ENCODE data around the gene KREMEN2.
"Not testable (repeated sequence)": the region's sequence is repeated elsewhere in the genome, so short reads cannot be mapped to it uniquely, and the experiment has no call there.

The KREMEN2 gene, protein sequence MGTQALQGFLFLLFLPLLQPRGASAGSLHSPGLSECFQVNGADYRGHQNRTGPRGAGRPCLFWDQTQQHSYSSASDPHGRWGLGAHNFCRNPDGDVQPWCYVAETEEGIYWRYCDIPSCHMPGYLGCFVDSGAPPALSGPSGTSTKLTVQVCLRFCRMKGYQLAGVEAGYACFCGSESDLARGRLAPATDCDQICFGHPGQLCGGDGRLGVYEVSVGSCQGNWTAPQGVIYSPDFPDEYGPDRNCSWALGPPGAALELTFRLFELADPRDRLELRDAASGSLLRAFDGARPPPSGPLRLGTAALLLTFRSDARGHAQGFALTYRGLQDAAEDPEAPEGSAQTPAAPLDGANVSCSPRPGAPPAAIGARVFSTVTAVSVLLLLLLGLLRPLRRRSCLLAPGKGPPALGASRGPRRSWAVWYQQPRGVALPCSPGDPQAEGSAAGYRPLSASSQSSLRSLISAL

DNA sequence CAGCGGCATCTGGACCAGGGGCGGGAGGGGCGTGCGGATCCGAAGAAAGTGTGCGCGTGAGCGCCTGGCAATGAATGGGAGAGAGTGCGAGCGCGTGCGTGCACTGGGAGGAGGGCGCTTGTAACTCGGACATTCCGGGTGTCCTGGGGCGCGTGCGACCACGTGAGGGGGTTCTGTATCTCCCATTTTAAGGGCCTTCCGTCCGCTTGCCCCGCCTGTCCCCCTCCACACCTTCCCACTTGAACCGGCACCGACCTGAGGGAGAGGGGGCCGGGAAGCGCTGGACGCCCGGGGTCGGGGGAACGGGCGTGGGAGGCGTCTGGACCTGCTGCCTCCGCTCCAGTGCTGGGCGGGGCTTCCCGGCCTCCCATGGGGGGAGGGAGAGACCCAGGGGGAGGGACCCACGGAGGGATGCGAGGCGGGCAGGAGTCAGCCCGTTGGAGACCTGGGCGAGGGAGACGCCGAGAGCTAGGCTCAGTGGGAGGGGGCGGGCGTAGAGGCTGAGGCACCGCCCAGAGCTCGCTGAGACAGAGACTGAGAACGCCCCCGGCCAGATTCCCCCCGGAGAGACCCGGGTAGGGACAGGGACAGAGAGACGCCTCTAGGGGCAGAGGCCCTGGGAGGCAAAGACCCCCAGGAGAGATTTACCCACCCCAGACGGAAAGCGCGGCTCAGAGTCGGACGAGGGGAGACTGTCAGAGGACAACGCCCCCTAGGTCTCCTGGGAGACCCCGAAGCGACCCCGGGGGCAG is at the start of gene KREMEN2:
Gene KREMEN2, plus strand, starts transcription at position 553 of the 752 bp plus-strand sequence. CDS start 246 bp downstream, outside the sequence.
- DNase-seq (ENCODE audit: low read depth in 2 of 2), result no peak

DNA sequence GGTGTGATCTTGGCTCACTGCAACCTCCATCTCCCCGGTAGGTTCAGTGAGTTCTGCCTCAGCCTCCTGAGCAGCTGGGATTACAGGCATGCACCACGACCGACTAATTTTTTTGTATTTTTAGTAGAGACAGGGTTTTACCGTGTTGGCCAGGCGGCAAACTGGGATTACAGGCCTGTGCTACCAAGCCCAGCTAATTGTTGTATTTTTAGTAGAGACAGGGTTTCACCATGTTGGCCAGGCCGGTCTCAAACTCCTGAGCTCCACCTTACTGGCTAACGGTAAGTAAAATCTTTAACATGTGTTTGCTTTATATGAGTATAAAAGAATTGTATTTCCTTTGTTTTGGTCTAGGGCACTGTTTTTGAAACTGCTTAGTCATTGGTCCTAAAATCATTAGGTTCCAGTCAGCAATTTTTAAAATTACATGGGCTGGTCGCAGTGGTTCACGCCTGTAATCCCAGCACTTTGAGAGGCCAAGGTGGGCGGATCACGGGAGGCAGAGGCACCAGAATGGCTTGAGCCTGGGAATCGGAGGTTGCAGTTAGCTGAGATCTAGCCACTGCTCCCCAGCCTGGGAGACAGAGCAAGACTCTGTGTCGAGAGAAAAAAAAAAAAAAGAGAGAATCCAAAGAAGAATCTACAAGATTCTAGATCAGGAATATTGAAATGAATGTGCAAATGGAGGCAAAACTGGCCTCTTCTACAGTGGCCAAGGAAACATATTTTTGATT is 48.7 kb upstream of the KREMEN2 start:
- DNase-seq (ENCODE audit: low read depth in 2 of 2), result no peak

DNA sequence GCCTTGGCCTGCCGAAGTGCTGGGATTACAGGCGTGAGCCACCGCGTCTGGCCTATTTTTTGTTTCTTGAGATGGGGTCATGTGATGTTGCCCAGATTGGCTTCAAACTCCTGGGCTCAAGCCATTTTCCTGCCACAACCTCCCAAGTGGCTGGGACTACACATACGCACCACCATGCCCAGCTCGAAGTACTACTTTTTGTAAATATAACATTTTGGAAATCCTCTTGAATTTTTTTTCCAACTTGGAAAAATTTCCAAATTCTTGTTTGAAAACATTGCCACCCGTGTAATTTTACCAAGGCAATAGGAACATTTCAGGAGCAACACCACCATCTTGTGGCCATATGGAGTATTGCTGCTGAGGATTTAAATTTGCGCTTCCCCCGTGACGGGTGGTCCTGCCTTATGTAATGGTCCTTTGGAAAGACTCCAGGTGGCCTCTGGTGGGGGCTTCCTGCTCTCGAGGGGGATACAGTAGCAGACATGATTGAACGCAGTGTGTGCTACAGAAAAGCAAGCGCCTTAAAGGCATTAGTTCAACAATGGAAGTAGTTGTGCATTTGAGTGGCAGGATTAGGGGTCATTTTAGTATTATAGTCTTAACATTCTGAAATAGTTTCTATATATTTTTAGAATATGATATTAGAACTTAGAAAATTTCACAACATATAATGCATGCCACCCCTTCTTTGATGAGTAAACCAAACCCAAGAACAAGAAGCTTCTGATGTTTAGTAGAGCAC is 44.4 kb upstream of the KREMEN2 start:
- peak; percentile 17 to 43 for DNase-seq (ENCODE audit: low read depth in 2 of 2)

DNA sequence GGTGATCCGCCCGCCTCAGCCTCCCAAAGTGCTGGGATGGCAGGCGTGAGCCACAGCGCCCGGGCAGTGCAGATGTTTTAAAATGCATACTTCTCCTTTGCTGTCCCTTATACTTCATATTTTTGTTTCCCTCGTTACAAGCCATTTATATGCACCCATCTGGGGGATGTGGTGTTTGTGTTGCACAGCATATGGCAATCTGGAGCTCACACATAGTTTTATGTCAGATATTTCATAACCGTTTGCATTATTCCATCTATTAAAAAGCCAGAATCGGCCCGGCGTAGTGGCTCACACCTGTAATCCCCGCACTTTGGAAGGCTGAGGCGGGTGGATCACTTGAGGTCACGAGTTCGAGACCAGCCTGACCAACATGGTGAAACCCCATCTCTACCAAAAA is 40.6 kb upstream of the KREMEN2 start:
- no peak for DNase-seq (ENCODE audit: low read depth in 2 of 2)

DNA sequence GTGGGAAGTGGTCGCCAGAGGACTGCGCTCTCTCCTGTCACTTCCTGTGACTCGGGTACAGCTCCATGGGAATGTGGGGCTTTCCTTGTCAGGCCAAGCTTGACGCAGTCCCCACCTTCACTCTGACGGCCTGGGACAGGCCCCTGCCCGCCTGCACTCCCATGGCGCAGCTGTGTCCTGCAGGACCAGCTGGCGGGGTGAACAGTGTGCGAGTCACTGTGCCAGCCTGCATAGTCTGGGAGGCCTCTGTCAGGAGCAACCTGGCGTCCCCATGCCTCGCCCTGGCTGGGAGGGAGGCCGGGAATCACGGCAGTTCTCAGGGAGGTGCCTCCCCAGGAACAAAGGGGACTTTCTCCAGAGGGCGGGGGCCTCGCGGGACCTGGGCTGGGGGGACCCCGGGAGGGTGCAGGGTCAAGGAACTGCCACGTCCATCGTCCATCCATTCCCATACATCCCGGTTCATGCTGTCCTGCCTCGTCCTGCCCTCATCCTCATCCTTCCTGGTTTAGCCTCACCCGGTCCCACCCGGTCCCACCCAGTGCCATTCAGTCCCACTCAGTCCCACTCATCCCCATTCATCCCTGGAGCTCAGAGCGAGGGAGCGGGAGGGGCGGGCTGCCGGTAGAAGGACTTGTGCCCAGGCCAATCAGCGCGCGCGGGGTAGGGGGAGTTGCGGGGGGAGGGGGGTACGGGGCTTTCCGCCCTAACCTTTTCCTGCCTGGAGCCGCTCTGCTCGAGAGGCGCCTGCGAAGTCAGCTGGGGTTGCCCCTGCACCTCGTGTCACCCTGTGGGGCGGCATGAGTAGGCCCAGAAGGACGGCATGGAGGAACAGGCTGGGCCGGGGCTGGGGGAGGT is 38.9 kb upstream of the KREMEN2 start:
- no peak for DNase-seq (ENCODE audit: low read depth in 2 of 2)

DNA sequence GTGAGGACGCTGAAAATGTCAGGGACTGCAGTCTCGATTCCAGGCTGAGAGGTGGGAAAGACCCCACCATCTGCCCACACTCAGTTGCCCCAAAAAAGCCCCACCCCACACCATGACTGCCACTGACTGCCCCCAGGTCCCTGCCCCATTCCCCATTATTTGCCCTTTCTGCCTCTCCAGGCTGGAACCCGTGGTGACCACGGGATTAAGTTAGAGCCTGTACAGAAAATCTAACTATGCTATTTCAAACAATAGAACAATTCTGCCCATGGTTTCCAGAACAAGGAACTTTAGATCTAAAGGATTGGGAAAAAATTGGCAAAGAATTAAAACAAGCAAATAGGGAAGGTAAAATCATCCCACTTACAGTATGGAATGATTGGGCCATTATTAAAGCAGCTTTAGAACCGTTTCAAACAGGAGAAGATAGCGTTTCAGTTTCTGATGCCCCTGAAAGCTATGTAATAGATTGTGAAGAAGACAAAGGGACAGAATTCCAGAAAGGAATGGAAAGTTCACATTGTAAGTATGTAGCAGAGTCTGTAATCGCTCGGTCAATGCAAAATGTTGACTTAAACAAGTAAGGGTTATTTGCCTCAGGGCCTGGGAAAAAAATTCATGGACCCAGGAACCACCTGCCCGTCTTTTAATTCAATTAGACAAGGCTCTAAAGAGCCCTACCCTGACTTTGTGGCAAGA is 38.0 kb upstream of the KREMEN2 start:
- DNase-seq (ENCODE audit: low read depth in 2 of 2), result no peak

DNA sequence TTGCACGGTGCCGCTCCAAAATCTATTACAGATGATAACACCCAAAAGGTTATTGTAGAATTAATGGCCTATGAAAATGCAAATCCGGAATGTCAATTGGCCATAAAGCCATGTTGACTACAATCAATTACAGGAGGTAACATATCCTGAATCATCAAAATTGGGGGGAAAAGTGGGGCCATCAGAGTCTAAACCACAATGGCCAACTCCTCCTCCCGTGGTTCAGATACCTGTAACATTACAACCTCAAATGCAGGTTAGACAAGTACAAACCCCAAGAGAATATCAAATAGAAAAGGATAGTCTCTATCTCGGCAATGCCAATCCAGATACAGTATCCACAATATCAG is 37.5 kb upstream of the KREMEN2 start:
- no peak for DNase-seq (ENCODE audit: low read depth in 2 of 2)

DNA sequence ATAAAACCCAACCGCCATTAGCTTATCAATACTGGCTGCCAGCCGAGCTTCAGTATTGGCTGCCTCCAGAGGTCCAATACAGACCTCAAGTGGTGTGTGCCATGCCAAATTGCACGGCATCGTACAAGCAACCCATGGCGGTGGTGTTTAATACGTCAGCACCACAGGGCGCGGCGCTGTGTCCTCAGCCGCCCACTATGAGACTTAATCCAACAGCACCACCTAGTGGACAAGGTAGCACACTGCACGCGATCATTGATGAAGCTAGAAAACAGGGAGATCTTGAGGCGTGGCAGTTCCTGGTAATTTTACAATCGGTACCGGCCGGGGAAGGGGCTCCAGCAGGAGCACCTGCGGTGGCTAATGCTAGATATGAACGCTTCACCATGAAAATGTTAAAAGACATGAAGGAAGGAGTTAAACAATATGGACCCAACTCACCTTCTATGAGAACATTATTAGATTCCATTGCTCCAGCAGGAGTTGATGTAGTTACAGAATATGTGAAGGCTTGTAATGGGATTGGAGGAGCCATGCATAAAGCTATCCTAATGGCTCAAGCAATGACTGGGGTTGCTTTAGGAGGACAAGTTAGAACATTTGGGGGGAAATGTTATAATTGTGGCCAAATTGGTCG is 36.9 kb upstream of the KREMEN2 start:
- peak; percentile 73 to 87 for DNase-seq (ENCODE audit: low read depth in 2 of 2)

DNA sequence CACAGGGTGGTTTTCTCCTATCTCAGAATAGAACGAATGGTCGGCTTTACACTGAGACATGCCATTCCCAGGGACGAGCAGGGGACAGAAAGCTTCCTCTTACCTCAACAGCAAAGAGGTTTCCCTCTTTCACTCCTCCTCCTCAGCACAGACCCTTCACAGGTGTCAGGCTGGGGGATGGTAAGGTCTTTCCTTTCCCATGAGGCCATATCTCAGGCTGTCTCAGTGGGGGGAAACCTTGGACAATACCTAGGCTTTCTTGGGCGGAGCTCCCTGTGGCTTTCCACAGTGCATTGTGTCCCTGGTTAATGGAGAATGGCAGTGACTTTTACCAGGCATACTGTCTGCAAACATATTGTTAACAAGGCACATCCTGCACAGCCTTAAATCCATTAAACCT is 35.9 kb upstream of the KREMEN2 start:
- not testable (repeated sequence) for DNase-seq (ENCODE audit: low read depth in 2 of 2)

DNA sequence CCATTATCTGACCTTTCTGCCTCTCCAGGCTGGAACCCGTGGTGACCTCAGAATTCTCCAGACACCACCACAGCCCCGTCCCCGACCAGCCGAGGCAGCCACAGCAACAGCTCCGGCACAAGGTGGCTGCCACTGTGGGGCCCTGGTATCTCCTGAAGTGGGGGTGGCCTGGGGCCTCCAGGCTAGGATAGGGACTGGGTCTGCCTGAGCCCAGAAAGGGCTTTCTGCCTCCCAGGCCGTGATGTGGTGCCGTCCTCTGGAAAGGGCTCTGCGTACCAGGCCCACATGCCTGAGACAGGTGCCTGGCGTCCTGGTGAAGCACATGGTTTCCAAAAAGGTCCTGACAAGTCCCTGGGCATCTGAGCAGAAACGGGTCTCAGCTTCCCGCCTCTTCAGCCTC is 35.3 kb upstream of the KREMEN2 start:
- no peak for DNase-seq (ENCODE audit: low read depth in 2 of 2)

DNA sequence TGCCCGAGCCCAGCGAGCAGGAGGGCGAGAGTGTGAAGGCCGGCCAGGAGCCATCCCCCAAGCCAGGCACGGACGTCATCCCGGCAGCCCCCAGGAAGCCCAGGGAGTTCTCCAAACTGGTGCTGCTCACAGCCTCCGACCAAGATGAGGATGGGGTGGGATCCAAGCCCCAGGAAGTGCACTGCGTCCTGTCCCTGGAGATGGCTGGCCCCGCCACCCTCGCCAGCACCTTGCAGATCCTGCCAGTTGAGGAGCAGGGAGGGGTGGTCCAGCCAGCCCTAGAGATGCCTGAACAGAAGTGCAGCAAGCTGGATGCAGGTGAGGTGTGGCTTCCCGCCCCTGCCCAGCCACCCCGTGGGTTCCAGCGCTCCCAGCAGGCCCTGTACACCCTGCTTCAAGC is 34.4 kb upstream of the KREMEN2 start:
- no peak for DNase-seq (ENCODE audit: low read depth in 2 of 2)

DNA sequence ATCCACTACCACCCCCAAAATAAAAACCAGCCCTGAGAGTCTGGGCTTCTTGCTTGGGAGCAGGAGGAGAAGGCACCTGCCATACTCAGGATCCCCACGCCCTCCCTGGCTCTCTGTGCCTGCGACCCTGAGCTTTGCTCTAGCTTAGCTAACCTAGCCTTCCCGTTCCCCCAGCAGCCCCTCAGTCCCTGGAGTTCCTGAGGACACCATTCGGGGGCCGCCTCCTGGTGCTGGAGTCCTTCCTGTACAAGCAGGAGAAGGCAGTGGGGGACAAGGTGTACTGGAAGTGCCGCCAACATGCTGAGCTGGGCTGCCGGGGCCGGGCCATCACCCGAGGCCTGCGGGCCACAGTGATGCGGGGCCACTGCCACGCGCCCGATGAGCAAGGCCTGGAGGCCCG is 33.8 kb upstream of the KREMEN2 start:
- no peak for DNase-seq (ENCODE audit: low read depth in 2 of 2)

DNA sequence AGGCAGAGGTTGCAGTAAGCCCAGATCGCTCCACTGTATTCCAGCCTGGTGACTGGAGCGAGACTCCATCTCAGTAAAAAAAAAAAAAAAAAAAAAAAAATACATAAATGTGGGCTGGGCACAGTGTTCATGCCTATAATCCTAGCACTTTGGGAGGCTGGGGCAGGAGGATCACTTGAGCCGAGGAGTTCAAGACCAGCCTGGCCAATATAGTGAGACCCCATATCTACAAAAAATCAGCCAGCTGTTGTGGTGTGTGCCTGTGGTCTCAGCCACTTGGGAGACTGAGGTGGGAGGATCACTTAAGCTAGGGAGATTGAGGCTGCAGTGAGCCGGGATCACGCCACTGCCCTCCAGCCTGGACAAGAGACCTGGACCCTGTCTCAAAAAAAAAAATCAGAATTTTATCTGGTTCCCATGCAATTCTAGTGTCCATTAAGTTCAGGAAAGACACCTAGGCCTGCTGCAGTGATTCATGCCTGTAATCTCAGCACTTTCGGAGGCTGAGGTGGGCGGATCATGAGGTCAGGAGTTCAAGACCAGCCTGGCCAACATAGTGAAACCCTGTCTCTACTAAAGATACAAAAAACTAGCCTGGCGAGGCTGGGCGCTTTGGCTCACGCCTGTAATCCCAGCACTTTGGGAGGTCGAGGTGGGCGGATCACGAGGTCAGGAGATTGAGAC is 32.7 kb upstream of the KREMEN2 start:
- DNase-seq (ENCODE audit: low read depth in 2 of 2), result not testable (repeated sequence)

DNA sequence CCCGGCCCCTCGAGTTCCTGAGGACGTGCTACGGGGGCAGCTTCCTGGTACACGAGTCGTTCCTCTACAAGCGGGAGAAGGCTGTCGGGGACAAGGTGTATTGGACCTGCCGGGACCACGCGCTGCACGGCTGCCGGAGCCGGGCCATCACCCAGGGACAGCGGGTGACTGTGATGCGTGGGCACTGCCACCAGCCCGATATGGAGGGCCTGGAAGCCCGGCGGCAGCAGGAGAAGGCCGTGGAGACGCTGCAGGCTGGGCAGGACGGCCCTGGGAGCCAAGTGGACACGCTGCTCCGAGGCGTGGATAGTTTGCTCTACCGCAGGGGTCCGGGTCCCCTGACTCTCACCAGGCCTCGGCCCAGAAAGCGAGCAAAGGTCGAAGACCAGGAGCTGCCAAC is 30.9 kb upstream of the KREMEN2 start:
- DNase-seq (ENCODE audit: low read depth in 2 of 2), result no peak

DNA sequence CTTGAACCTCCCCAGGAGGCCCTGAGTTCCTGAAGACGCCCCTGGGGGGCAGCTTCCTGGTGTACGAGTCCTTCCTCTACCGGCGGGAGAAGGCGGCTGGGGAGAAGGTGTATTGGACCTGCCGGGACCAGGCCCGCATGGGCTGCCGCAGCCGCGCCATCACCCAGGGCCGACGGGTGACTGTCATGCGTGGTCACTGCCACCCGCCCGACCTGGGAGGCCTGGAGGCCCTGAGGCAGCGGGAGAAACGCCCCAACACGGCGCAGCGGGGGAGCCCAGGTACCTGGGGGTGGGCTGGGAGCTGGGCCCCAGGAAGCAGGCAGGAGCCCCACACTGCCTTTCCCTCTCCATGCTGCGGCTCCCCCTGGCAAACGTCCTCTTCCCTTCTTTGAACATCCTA is 30.4 kb upstream of the KREMEN2 start:
- no peak for DNase-seq (ENCODE audit: low read depth in 2 of 2)

DNA sequence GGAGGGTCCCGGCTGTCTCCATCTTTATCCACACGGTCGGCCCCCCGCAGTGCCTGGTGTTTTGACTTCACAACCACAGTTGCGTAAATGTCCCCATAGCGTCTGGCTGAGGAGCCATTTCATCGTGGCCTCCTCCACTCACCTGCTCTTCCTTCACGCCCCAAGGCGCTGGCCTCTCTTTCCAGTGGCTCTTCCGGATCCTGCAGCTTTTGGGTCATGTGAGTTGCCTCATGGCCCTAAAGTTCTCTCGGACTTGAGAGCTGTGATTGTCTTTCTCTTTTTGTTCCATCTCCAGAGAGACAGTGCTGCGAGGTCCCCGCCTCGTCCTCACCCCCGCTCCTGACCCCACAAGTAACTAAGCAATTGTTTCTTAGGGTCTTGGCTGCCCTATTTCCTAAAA is 29.6 kb upstream of the KREMEN2 start:
- no peak for DNase-seq (ENCODE audit: low read depth in 2 of 2)

DNA sequence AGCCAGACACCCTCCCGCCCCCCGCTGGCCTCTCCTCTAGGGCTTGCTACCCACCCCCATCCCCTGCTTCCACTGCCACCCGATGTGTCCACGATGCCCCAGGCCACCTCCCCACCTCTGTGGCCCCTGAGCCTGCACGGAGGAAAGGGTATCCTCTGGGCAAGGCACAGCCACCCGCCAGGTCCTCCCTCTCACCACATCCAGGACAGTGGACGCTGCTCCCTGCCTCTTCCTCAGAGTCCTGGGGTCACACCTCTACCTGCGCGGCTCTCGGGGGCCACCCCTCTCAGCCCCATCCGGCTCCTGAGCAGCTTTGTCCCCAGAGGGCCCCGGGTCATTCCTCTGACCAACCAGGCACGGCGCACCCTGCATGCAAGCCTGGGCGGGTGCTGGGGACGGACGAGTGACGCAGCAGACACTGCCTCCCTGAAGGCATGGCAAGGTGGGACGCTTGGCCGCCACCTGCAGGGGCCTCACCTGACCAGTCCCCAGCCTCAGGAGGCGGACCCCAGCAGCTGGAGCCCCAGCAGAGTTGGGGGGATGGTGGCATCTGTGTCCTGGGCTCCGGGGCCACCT is 27.6 kb upstream of the KREMEN2 start:
- no peak for DNase-seq (ENCODE audit: low read depth in 2 of 2)

DNA sequence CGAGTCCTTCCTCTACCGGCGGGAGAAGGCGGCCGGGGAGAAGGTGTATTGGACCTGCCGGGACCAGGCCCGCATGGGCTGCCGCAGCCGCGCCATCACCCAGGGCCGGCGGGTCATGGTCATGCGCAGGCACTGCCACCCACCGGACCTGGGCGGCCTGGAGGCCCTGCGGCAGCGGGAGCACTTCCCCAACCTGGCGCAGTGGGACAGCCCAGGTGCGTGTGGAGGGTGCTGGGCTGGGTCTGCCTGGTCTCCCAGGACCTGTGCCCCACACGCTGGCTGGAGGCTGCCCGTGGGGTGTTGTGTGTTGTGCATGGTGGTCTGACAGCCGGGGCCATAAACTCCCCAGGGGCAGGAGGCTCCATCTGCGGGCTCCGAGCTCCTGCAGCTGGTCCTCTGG is 26.9 kb upstream of the KREMEN2 start:
- no peak for DNase-seq (ENCODE audit: low read depth in 2 of 2)

DNA sequence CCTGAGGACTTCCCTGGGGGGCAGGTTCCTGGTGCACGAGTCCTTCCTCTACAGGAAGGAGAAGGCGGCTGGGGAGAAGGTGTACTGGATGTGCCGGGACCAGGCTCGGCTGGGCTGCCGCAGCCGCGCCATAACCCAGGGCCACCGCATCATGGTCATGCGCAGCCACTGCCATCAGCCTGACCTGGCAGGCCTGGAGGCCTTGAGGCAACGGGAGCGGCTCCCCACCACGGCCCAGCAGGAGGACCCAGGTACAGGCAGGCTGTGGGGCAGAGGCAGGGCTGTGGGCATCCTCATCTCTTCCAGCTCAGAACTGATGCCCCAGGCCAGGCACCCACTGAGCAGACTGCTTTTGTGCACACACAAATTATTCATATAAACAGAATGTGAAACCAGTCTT is 25.9 kb upstream of the KREMEN2 start:
- DNase-seq (ENCODE audit: low read depth in 2 of 2), result no peak
